CD4-positive, alpha-beta T cell treated with Interleukin-15 for 4 hours (primary cell): ENCODE data around the gene VAC14.

Experiments used
- DNase-seq: peaks from one replicate; pipeline ENCODE4 v3.0.0-alpha.2; 2020; ENCODE audit warnings: low spot score

VAC14 gene

GRCh38 chr16:70786020-70786755 lies 14.8 kb downstream of the VAC14 start:
- DNase-seq: no peak

GRCh38 chr16:70784692-70785555 lies 16.0 kb downstream of the VAC14 start:
- DNase-seq: no peak

GRCh38 chr16:70782237-70782636 lies 18.7 kb downstream of the VAC14 start:
- no peak for DNase-seq

GRCh38 chr16:70781800-70782199 lies 19.2 kb downstream of the VAC14 start:
- no peak for DNase-seq

- DNase-seq: no peak
Measured at GRCh38 chr16:70780546-70780945, 20.4 kb downstream of the VAC14 start.

- no peak for DNase-seq
Measured at GRCh38 chr16:70779361-70779760, 21.6 kb downstream of the VAC14 start.

- no peak for DNase-seq
Measured at GRCh38 chr16:70778901-70779309, 22.1 kb downstream of the VAC14 start.

- no peak for DNase-seq
Measured at GRCh38 chr16:70777973-70778406, 23.0 kb downstream of the VAC14 start.

GRCh38 chr16:70777496-70777895 lies 23.5 kb downstream of the VAC14 start:
- DNase-seq: no peak

- DNase-seq: no peak
Measured at GRCh38 chr16:70775399-70775798, 25.6 kb downstream of the VAC14 start.

GRCh38 chr16:70774261-70774660 lies 26.7 kb downstream of the VAC14 start:
- no peak for DNase-seq

GRCh38 chr16:70772493-70772892 lies 28.5 kb downstream of the VAC14 start:
- no peak for DNase-seq

GRCh38 chr16:70770626-70771552 lies 30.1 kb downstream of the VAC14 start:
- peak; percentile 39 for DNase-seq

GRCh38 chr16:70770291-70770625 lies 30.7 kb downstream of the VAC14 start:
- no peak for DNase-seq

- DNase-seq: no peak
Measured at GRCh38 chr16:70769761-70770160, 31.2 kb downstream of the VAC14 start.

- no peak for DNase-seq
Measured at GRCh38 chr16:70769131-70769530, 31.8 kb downstream of the VAC14 start.

- DNase-seq: no peak
Measured at GRCh38 chr16:70768203-70768580, 32.8 kb downstream of the VAC14 start.

- DNase-seq: no peak
Measured at GRCh38 chr16:70767377-70768202, 33.4 kb downstream of the VAC14 start.

- no peak for DNase-seq
Measured at GRCh38 chr16:70766658-70767057, 34.3 kb downstream of the VAC14 start.

- DNase-seq: no peak
Measured at GRCh38 chr16:70766176-70766575, 34.8 kb downstream of the VAC14 start.

- no peak for DNase-seq
Measured at GRCh38 chr16:70765491-70765890, 35.5 kb downstream of the VAC14 start.
